KMS-11 (cell line): ENCODE measurements around the gene DHPS.
A peak's percentile ranks its signal among the peaks of the same experiment; 100 is the strongest.

Experiments
- H2AFZ ChIP-seq: fragments of 200-600 bp; sonication (generic); 2 replicates; pipeline ENCODE4 v1.6.1; 2016; ENCODE audit warnings: antibody characterized with exemption, mixed run types, low read depth
- H3K27ac ChIP-seq: fragments of 200-600 bp; sonication (generic); 2 replicates; pipeline ENCODE4 v1.6.1; 2016; ENCODE audit warnings: mild to moderate bottlenecking, mixed run types
- H3K27me3 ChIP-seq: fragments of 200-600 bp; sonication (generic); 2 replicates; pipeline ENCODE4 v1.6.1; 2017; ENCODE audit warnings: mild to moderate bottlenecking, low read depth, mixed run types, moderate library complexity; ENCODE audit not compliant: insufficient read depth
- H3K36me3 ChIP-seq: fragments of 200-600 bp; sonication (generic); 2 replicates; pipeline ENCODE4 v1.6.1; 2017; ENCODE audit warnings: mild to moderate bottlenecking, mixed run types; ENCODE audit not compliant: insufficient read depth
- H3K4me1 ChIP-seq: fragments of 200-600 bp; sonication (generic); 2 replicates; pipeline ENCODE4 v1.6.1; 2016; ENCODE audit warnings: mild to moderate bottlenecking, low read depth, mixed run types; ENCODE audit not compliant: poor library complexity, severe bottlenecking
- H3K4me2 ChIP-seq: fragments of 200-600 bp; sonication (generic); 2 replicates; pipeline ENCODE4 v1.7.0; 2016; ENCODE audit warnings: mild to moderate bottlenecking, mixed run types
- H3K4me3 ChIP-seq: fragments of 200-600 bp; sonication (generic); IDR thresholded peaks from 2 replicates; pipeline ENCODE4 v1.6.1; 2017; ENCODE audit warnings: low read depth, low read length, mixed read lengths; ENCODE audit not compliant: insufficient read depth
- H3K79me2 ChIP-seq: fragments of 200-600 bp; sonication (generic); 2 replicates; pipeline ENCODE4 v1.6.1; 2016; ENCODE audit warnings: low read depth, mixed run types; ENCODE audit not compliant: insufficient read depth
- H3K9ac ChIP-seq: fragments of 200-600 bp; sonication (generic); 2 replicates; pipeline ENCODE4 v1.6.1; 2016; ENCODE audit warnings: mild to moderate bottlenecking, mixed run types
- H4K20me1 ChIP-seq: fragments of 200-600 bp; sonication (generic); 2 replicates; pipeline ENCODE4 v1.6.1; 2016; ENCODE audit warnings: mild to moderate bottlenecking, mixed run types; ENCODE audit not compliant: insufficient read depth
- TF ChIP-seq, protein P1 (sequence below): fragments of 200-600 bp; sonication (generic); conservative IDR thresholded peaks from 2 replicates; pipeline ENCODE4 v1.6.1; 2017; ENCODE audit warnings: low read depth, mild to moderate bottlenecking, antibody characterized with exemption, low read length, moderate library complexity, mixed read lengths

DHPS gene

DNA sequence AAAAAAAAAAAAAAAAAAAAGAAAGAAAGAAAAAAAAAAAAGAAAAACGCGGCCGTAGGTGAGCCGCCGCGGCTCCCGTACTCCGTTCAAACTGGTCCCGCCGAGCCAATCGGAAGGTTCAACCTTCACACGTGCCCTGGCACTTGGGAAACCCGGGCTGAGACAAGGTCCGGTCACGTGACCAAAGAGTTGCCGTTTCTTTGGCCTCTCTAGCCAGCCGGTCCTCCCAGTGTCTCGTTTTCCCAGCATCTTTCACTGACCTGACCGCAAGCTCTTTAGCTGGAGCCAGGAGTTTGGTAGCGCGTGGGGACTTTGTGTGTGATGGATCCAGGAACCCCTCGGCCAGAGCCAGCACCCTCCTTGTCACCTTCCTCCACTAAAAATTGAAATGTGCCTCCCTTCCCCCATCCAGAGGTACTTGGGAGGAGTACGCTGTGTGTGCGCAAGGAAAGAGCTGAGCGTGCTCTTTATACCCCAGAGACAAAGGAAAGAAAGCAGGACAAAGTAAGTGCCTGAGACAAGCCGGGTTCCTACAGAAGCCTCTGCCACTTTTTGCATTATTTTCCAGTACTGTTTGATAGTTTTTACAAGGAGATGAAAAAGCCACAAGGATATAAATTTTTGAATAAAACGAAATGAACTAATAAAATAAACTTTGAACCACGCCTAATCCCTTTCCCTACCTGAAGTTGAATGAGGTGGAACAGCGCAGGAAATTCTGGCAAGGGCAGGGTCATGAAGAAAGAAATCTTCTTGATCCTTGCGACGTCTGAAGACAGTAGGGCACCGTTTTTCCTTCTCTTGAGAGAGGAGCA is 41.1 kb upstream of the DHPS start:
- Histone ChIP-seq H3K79me2 (peaks cover 59% of the 10 kb centered on the region), H2AFZ (peak overlapping the region; percentile 29; the same call in 1 of the 2 replicates)
- TF ChIP-seq, protein P1, sequence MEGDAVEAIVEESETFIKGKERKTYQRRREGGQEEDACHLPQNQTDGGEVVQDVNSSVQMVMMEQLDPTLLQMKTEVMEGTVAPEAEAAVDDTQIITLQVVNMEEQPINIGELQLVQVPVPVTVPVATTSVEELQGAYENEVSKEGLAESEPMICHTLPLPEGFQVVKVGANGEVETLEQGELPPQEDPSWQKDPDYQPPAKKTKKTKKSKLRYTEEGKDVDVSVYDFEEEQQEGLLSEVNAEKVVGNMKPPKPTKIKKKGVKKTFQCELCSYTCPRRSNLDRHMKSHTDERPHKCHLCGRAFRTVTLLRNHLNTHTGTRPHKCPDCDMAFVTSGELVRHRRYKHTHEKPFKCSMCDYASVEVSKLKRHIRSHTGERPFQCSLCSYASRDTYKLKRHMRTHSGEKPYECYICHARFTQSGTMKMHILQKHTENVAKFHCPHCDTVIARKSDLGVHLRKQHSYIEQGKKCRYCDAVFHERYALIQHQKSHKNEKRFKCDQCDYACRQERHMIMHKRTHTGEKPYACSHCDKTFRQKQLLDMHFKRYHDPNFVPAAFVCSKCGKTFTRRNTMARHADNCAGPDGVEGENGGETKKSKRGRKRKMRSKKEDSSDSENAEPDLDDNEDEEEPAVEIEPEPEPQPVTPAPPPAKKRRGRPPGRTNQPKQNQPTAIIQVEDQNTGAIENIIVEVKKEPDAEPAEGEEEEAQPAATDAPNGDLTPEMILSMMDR: no peak

GRCh38 chr19:12721656-12722565 is 40.2 kb upstream of the DHPS start:
- Histone ChIP-seq H3K4me2 (peak overlapping the region; percentile 89), H3K27ac (peak overlapping the region; percentile 74), H3K36me3 (peaks cover 6% of the 10 kb centered on the region; the same call in 1 of the 2 replicates), H3K27me3 (no peaks in the 10 kb centered on the region), H3K4me1 (peaks cover 41% of the 10 kb centered on the region), H3K9ac (peak overlapping the region; percentile 92), H4K20me1 (no peaks in the 10 kb centered on the region), H3K4me3 (no peak overlapping the region), H3K79me2 (peaks cover 64% of the 10 kb centered on the region), H2AFZ (0 out of 2 replicates have a peak overlapping the region, but pooled peaks have one; percentile 22)
- TF ChIP-seq, protein P1: no peak

More for the DNA sequence above, 41.1 kb upstream of the DHPS start:
- Histone ChIP-seq H3K4me3 (no peak overlapping the region), H3K9ac (peak overlapping the region; percentile 92), H3K27ac (peak overlapping the region; percentile 81), H3K27me3 (no peaks in the 10 kb centered on the region), H3K36me3 (peaks cover 6% of the 10 kb centered on the region; the same call in 1 of the 2 replicates), H4K20me1 (no peaks in the 10 kb centered on the region), H3K4me2 (peak overlapping the region; percentile 89), H3K4me1 (peaks cover 32% of the 10 kb centered on the region)

DNA sequence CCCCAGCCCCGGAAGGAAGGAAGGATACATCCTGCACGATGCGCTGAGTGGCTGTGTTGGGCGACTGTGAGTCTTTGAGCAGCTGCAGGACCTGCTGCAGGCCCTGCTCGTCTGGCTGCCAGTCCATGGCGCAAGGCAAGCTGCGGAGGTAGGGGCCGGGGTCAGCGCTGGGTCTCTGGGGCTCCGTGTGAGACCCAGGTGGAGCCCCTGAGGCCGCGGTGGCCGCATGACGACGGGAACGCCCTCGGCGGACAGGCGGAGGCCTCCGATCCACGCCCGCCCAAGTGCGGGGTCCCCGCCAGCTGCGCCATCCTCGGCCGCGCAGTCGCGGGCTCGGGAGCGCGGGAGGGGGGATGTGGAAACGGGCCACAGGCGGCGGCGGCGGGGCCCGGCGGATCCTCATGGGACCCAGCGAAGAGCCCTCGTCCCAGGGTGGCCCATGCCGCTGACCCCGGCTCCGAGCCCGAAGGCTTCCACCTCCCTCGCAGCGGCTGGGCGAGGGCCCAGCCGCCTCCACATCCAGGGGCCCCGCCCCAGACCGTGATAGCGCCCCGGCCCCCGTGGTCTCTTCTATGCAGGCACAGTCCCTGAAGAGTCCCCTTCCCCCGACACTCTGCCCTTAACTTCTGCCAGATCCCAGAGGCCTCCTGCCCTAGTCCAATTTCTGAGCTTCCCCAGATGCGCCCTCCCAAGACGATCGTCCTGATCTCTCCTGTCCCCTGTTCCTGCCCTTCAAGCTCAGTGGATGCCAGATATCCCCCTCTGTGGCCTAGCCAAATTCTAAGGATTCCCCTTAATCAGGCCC is 39.4 kb upstream of the DHPS start:
- Histone ChIP-seq H2AFZ (no peak overlapping the region), H3K4me3 (no peak overlapping the region), H3K4me1 (peaks cover 42% of the 10 kb centered on the region), H3K36me3 (peaks cover 6% of the 10 kb centered on the region; the same call in 1 of the 2 replicates), H3K79me2 (peaks cover 64% of the 10 kb centered on the region), H3K27me3 (no peaks in the 10 kb centered on the region), H3K27ac (peak overlapping the region; percentile 74; the same call in 1 of the 2 replicates), H3K4me2 (peak overlapping the region; percentile 89), H4K20me1 (no peaks in the 10 kb centered on the region), H3K9ac (peak overlapping the region; percentile 92; the same call in 1 of the 2 replicates)
- TF ChIP-seq, protein P1: no peak

DNA sequence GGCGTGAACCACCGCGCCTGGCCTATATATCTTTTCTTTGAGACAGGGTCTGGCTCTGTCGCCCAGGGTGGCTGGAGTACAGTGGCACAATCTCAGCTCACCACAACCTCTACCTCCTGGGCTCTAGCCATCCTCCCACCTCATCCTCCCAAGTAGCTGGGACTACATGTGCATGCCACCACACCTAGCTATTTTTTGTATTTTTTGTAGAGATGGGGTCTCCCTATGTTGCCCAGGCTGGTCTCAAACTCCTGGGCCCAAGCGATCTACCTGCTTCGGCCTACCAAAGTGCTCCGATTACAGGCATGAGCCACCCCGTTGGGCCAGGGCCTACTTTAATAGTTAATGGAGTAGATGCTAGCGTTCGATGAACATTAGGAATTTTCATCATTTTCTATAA is 38.6 kb upstream of the DHPS start:
- no peak overlapping the region for H2AFZ ChIP-seq
- H3K79me2 ChIP-seq: peaks cover 64% of the 10 kb centered on the region
- H3K27me3 ChIP-seq: no peaks in the 10 kb centered on the region
- H3K27ac ChIP-seq: no peak overlapping the region
- H3K4me1 ChIP-seq: peaks cover 42% of the 10 kb centered on the region
- no peak overlapping the region for H3K9ac ChIP-seq
- H3K36me3 ChIP-seq: peaks cover 6% of the 10 kb centered on the region; the same call in 1 of the 2 replicates
- no peaks in the 10 kb centered on the region for H4K20me1 ChIP-seq
- TF ChIP-seq, protein P1: no peak
- no peak overlapping the region for H3K4me3 ChIP-seq
- H3K4me2 ChIP-seq: no peak overlapping the region; the same call in 1 of the 2 replicates
